DND-41 (cell line): ENCODE results near the gene PPIC.

Source experiments
- CTCF ChIP-seq: IDR thresholded peaks from 2 replicates; pipeline ENCODE4 v1.5.1; 2012; ENCODE audit warnings: borderline replicate concordance, low read length, moderate library complexity, mild to moderate bottlenecking; ENCODE audit not compliant: poor library complexity, severe bottlenecking; ENCODE audit errors: extremely low read depth
- EZH2 ChIP-seq: IDR thresholded peaks from 3 replicates; pipeline ENCODE4 v1.6.1; 2012; ENCODE audit warnings: borderline replicate concordance, low read depth, mild to moderate bottlenecking, moderate library complexity, low read length, inconsistent platforms; ENCODE audit not compliant: severe bottlenecking

GRCh38 chr5:123014689-123015088 is 21.8 kb downstream of the PPIC start:
- TF ChIP-seq CTCF: no peak
- TF ChIP-seq EZH2: no peak
